Measurements from ENCODE around the gene EIF2S1. TPM values are rescaled to one million over a fixed set of nuclear protein-coding genes. Genes with fewer than 3 reads are reported as not detected.
A peak's percentile ranks its signal among the peaks of the same experiment; 100 is the strongest.
"Not testable (repeated sequence)": the region's sequence is repeated elsewhere in the genome, so short reads cannot be mapped to it uniquely, and the experiment has no call there.

Gene EIF2S1
- total RNA-seq, 2 experiments from 2014 or later, result 120 to 129 TPM

- no peak overlapping the region for H3K27ac Mint-ChIP-seq
- CTCF ChIA-PET, result no interaction called here
- POLR2A ChIA-PET, result no interaction called here
- H3K27me3 Mint-ChIP-seq, result peaks cover 3% of the 10 kb centered on the region
- H3K4me1 Mint-ChIP-seq, result no peaks in the 10 kb centered on the region
- no peaks in the 10 kb centered on the region for H3K36me3 Mint-ChIP-seq (ENCODE audit: low read depth)
- no peak for DNase-seq
- H3K9me3 Mint-ChIP-seq, result no peaks in the 10 kb centered on the region
- H3K4me3 Mint-ChIP-seq, result no peak overlapping the region
Measured at GRCh38 chr14:67400434-67400833, 40.3 kb downstream of the EIF2S1 start.

DNA sequence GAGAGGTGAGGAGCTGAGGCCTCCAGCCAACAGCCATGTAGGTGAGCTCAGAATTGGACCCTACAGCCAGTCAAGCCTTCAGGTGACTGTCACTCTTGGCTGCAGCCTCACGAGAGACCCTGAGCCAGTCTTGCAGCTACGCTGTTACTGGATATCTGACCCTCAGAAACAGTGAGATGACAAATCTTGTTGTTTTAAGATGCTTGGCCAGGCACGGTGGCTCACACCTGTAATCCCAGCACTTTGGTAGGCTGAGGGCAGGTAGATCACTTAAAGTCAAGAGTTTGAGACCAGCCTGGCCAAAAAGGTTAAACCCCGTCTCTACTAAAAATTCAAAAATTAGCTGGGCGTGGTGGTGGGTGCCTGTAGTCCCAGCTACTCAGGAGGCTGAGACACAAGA is 45.6 kb downstream of the EIF2S1 start:
- no peak for DNase-seq
- Mint-ChIP-seq H3K9me3 (no peaks in the 10 kb centered on the region), H3K4me1 (no peaks in the 10 kb centered on the region), H3K27ac (no peak overlapping the region), H3K36me3 (ENCODE audit: low read depth) (no peaks in the 10 kb centered on the region), H3K27me3 (peaks cover 2% of the 10 kb centered on the region), H3K4me3 (no peak overlapping the region)
- ChIA-PET CTCF (no interaction called here), POLR2A (no interaction called here)

GRCh38 chr14:67408122-67408801 is 48.1 kb downstream of the EIF2S1 start:
- H3K4me3 Mint-ChIP-seq; H3K36me3 Mint-ChIP-seq (ENCODE audit: low read depth); H3K4me1 Mint-ChIP-seq; DNase-seq; H3K9me3 Mint-ChIP-seq; CTCF ChIA-PET; POLR2A ChIA-PET; H3K27ac Mint-ChIP-seq: not testable (repeated sequence)
- peaks cover 15% of the 10 kb centered on the region for H3K27me3 Mint-ChIP-seq

DNA sequence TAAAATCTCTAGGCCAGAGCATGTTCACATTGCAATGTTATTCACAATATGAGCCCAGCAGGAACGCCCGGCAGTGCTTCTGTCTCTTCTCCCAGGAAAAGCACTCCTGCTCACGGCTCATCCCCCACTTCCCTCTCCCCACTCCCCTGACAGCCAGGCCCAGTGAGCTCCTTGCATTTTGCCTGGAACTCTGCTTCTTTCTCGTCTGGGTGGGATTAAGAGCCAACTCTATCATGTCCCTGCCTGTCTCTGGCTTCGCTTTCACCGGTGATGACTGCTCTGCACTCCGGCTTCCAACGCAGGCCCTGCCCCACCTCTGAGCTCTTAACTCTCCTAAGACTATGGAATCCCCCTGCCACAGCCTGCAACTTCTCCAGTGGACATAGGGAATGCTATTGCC is 49.3 kb downstream of the EIF2S1 start:
- ChIA-PET POLR2A (no interaction called here), CTCF (no interaction called here)
- no peaks in the 10 kb centered on the region for H3K36me3 Mint-ChIP-seq (ENCODE audit: low read depth)
- H3K4me1 Mint-ChIP-seq, result peaks cover 12% of the 10 kb centered on the region
- peaks cover 15% of the 10 kb centered on the region for H3K27me3 Mint-ChIP-seq
- no peaks in the 10 kb centered on the region for H3K9me3 Mint-ChIP-seq
- DNase-seq, result no peak
- H3K4me3 Mint-ChIP-seq, result no peak overlapping the region
- H3K27ac Mint-ChIP-seq, result no peak overlapping the region

- peaks cover 15% of the 10 kb centered on the region for H3K27me3 Mint-ChIP-seq
- ChIA-PET POLR2A (no interaction called here), CTCF (interaction anchor here (1.3 kb wide), 1 partner anchor 9 kb away, joined by 4 read pairs; no protein-coding TSS in a partner anchor)
- H3K9me3 Mint-ChIP-seq, result no peaks in the 10 kb centered on the region
- no peaks in the 10 kb centered on the region for H3K36me3 Mint-ChIP-seq (ENCODE audit: low read depth)
- H3K4me3 Mint-ChIP-seq, result no peak overlapping the region
- H3K4me1 Mint-ChIP-seq, result peaks cover 14% of the 10 kb centered on the region
- H3K27ac Mint-ChIP-seq, result no peak overlapping the region
- DNase-seq, result no peak
Measured at GRCh38 chr14:67410313-67410712, 50.2 kb downstream of the EIF2S1 start.

GRCh38 chr14:67411370-67411769 is 51.2 kb downstream of the EIF2S1 start:
- Mint-ChIP-seq H3K4me3 (peak overlapping the region; percentile 56), H3K36me3 (ENCODE audit: low read depth) (no peaks in the 10 kb centered on the region), H3K9me3 (no peaks in the 10 kb centered on the region), H3K4me1 (peaks cover 14% of the 10 kb centered on the region), H3K27ac (no peak overlapping the region), H3K27me3 (peaks cover 15% of the 10 kb centered on the region)
- ChIA-PET CTCF (interaction anchor here (1.3 kb wide), 2 partner anchors 8 to 160 kb away, joined by 3 to 4 read pairs; no protein-coding TSS in a partner anchor), POLR2A (interaction anchor here (0.6 to 1.0 kb wide), 2 partner anchors 77 to 189 kb away, joined by 3 to 4 read pairs; partner anchors contain the start of gene PIGH)
- no peak for DNase-seq

GRCh38 chr14:67411820-67412421 is 51.8 kb downstream of the EIF2S1 start, which contains the start of gene PLEK2:
TSS of gene PLEK2 (minus strand) at chr14:67412165. CDS start at chr14:67412059, 106 bp downstream.
- H3K36me3 Mint-ChIP-seq (ENCODE audit: low read depth), result no peaks in the 10 kb centered on the region
- H3K9me3 Mint-ChIP-seq, result no peaks in the 10 kb centered on the region
- ChIA-PET CTCF (interaction anchor here (0.8 to 1.3 kb wide), 2 partner anchors 15 to 159 kb away, joined by 3 read pairs; no protein-coding TSS in a partner anchor), POLR2A (interaction anchor here (1.0 kb wide), 1 partner anchor 188 kb away, joined by 3 read pairs; the partner anchor contains the start of gene PIGH)
- peak within 1 kb of the TSS; percentile 56 for H3K4me3 Mint-ChIP-seq
- H3K4me1 Mint-ChIP-seq, result peaks cover 14% of the 10 kb centered on the region
- H3K27me3 Mint-ChIP-seq, result peaks cover 15% of the 10 kb centered on the region
- DNase-seq, result peak; percentile 42
- H3K27ac Mint-ChIP-seq, result no peak within 1 kb of the TSS

DNA sequence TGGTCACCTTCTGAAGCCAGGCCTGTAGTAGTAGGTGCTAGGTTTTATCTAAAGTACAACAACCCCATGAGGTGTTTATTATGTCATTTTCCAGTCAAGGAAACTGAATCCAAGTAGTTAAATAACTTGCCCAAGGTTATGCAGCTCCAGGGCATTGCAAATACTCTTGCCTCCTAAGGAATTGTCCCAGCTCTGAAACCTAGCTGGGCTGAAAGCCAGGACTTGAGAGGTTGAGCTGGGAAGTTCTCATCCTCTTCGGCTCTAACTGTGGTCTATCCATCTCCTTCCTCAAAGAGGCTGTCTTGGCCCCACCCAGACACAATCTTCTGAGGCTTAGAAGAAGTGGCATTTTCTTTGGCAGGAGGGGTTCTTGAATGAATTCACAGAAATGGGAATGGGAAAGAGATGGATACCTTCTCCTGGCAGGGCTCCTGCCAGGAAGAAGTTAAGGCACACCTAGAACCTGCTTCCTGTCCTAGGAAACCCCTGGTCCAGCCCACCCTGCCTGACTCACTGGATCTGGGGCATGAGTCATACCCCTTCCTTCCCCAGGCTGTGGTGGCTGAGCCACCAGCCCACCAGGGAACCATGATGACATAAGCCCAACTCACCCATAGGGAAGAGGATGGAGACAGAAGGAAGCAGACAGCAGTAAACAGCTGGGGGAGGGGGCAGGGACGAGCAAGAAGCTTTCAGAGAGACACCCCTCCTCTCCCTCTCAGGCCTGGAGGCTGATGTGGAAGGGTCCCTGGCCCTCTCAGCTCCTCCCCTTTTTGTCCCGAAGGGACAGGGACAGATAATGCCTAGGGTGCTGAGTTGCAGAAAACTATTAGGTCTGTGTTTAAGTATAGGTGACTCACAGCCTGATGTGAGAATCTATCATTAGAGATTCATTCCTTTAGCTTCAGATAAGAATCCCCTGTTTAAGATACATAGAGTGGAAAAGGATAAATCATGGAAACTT is 54.0 kb downstream of the EIF2S1 start:
- CTCF ChIA-PET, result interaction anchor here (1.5 kb wide), 1 partner anchor 13 kb away, joined by 4 read pairs; no protein-coding TSS in a partner anchor
- POLR2A ChIA-PET, result no interaction called here
- H3K27me3 Mint-ChIP-seq, result peaks cover 15% of the 10 kb centered on the region
- H3K9me3 Mint-ChIP-seq, result no peaks in the 10 kb centered on the region
- H3K4me1 Mint-ChIP-seq, result peaks cover 14% of the 10 kb centered on the region
- DNase-seq, result peak; percentile 23
- no peaks in the 10 kb centered on the region for H3K36me3 Mint-ChIP-seq (ENCODE audit: low read depth)
- no peak overlapping the region for H3K4me3 Mint-ChIP-seq
- H3K27ac Mint-ChIP-seq, result no peak overlapping the region

DNA sequence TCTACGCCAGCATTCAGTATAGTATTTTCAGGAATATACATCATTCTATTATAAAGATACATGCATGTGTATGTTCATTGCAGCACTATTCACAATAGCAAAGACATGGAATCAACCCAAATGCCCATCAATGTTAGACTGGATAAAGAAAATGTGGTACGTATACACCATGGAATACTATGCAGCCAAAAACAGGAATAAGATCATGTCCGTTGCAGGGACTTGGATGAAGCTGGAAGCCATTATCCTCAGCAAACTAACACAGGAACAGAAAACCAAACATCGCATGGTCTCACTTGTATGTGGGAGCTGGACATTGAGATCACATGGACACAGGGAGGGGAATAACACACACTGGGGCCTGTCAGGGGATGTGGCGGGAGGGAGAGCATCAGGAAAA is 55.5 kb downstream of the EIF2S1 start:
- H3K4me3 Mint-ChIP-seq; H3K27ac Mint-ChIP-seq; DNase-seq; H3K9me3 Mint-ChIP-seq; POLR2A ChIA-PET; H3K36me3 Mint-ChIP-seq (ENCODE audit: low read depth): not testable (repeated sequence)
- Mint-ChIP-seq H3K4me1 (peaks cover 14% of the 10 kb centered on the region), H3K27me3 (peaks cover 15% of the 10 kb centered on the region)
- CTCF ChIA-PET, result interaction anchor here (1.5 kb wide), 1 partner anchor 12 kb away, joined by 6 read pairs; no protein-coding TSS in a partner anchor

GRCh38 chr14:67416085-67416484 is 56.0 kb downstream of the EIF2S1 start:
- DNase-seq, result no peak
- no peak overlapping the region for H3K27ac Mint-ChIP-seq
- peaks cover 11% of the 10 kb centered on the region for H3K27me3 Mint-ChIP-seq
- POLR2A ChIA-PET, result no interaction called here
- H3K4me1 Mint-ChIP-seq, result peaks cover 14% of the 10 kb centered on the region
- no peaks in the 10 kb centered on the region for H3K9me3 Mint-ChIP-seq
- no peaks in the 10 kb centered on the region for H3K36me3 Mint-ChIP-seq (ENCODE audit: low read depth)
- no peak overlapping the region for H3K4me3 Mint-ChIP-seq
- CTCF ChIA-PET, result interaction anchor here (1.5 kb wide), 1 partner anchor 11 kb away, joined by 6 read pairs; no protein-coding TSS in a partner anchor

DNA sequence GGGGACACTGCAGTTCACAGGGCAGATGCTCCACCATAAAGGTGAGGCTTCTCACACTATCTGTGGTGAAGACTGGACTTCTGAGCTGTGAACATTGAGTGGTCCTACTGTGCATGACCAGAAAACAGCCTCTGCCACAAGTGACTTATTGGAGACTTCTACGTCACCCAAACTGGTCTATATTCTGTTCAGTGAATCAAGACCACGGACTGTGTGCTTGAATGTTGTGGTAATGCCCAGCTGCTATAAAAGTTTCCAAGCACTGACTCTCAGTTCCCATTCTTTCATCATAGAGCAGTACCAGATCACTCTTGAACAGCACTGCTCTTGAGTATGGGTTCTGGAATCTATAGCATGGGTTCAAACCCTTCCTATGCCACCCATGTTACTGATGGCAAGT is 56.7 kb downstream of the EIF2S1 start:
- ChIA-PET POLR2A (no interaction called here), CTCF (interaction anchor here (1.5 kb wide), 1 partner anchor 10 kb away, joined by 6 read pairs; no protein-coding TSS in a partner anchor)
- Mint-ChIP-seq H3K27me3 (peaks cover 5% of the 10 kb centered on the region), H3K9me3 (no peaks in the 10 kb centered on the region), H3K27ac (no peak overlapping the region), H3K4me3 (no peak overlapping the region), H3K36me3 (ENCODE audit: low read depth) (no peaks in the 10 kb centered on the region), H3K4me1 (peaks cover 14% of the 10 kb centered on the region)
- DNase-seq, result no peak

DNA sequence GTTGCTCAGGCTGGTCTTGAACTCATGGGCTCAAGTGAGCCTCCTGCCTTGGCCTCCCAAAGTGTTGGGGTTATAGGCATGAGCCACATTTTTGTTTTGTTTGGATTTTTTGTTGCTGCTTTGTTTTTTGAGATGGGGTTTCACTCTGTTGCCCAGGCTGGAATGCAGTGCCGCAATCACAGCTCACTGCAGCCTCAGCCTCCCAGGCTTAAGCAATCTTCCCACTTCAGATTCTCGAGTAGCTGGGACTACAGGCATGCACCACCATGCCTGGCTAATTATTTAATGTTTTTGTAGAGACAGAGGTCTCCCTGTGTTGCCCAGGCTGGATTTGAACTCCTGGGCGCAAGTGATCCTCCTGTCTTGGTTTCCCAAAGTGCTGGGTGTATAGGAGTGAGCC is 57.5 kb downstream of the EIF2S1 start:
- Mint-ChIP-seq H3K27ac (no peak overlapping the region), H3K27me3 (no peaks in the 10 kb centered on the region), H3K36me3 (ENCODE audit: low read depth) (no peaks in the 10 kb centered on the region), H3K4me1 (peaks cover 9% of the 10 kb centered on the region), H3K4me3 (no peak overlapping the region), H3K9me3 (no peaks in the 10 kb centered on the region)
- DNase-seq, result no peak
- POLR2A ChIA-PET, result no interaction called here
- CTCF ChIA-PET, result interaction anchor here (1.1 kb wide), 1 partner anchor 10 kb away, joined by 3 read pairs; no protein-coding TSS in a partner anchor

Data from activated CD4-positive, alpha-beta memory T cell treated with anti-CD3 and anti-CD28 coated beads, Interleukin-2, amount 10 ng/mL, durations not matched to agents 7 days and 5 days (primary cell).